Nephron progenitor cell (in vitro differentiated cells): ENCODE results near the gene PDPK1.
A peak's percentile ranks its signal among the peaks of the same experiment; 100 is the strongest.

Source experiments
- DNase-seq: peaks from one replicate; pipeline ENCODE4 v3.0.0; 2021
- H3K27ac Mint-ChIP-seq: 2 replicates; pipeline ENCODE4 v1.8.0; 2021; ENCODE audit warnings: mild to moderate bottlenecking, moderate library complexity, mixed read lengths
- H3K27me3 Mint-ChIP-seq: 2 replicates; pipeline ENCODE4 v1.8.0; 2021; ENCODE audit warnings: mild to moderate bottlenecking, low read depth, mixed read lengths; ENCODE audit not compliant: poor library complexity
- H3K36me3 Mint-ChIP-seq: 2 replicates; pipeline ENCODE4 v1.8.0; 2021; ENCODE audit warnings: low read depth, mixed read lengths
- H3K4me1 Mint-ChIP-seq: 2 replicates; pipeline ENCODE4 v1.8.0; 2021; ENCODE audit warnings: mixed read lengths
- H3K4me3 Mint-ChIP-seq: 2 replicates; pipeline ENCODE4 v1.8.0; 2021; ENCODE audit warnings: mild to moderate bottlenecking, moderate library complexity, mixed read lengths
- H3K9me3 Mint-ChIP-seq: 2 replicates; pipeline ENCODE4 v1.8.0; 2021; ENCODE audit warnings: mild to moderate bottlenecking, moderate library complexity, mixed read lengths
- CTCF ChIP-seq: fragments of 200-600 bp; sonication (generic); IDR thresholded peaks from 2 replicates; pipeline ENCODE4 v1.5.0; 2021; ENCODE audit warnings: antibody characterized with exemption

The PDPK1 gene

GRCh38 chr16:2537451-2538379 is at the start of gene PDPK1:
Gene PDPK1, plus strand, starts transcription at chr16:2538021. Its CDS starts 92 bp downstream, at chr16:2538113.
- Mint-ChIP-seq H3K4me1 (peaks cover 43% of the 10 kb centered on the region), H3K36me3 (no peaks in the 10 kb centered on the region), H3K27ac (no peak within 1 kb of the TSS), H3K4me3 (peak within 1 kb of the TSS; percentile 86), H3K27me3 (peaks cover 5% of the 10 kb centered on the region), H3K9me3 (no peaks in the 10 kb centered on the region)
- peak; percentile 88 for DNase-seq
- no peak for TF ChIP-seq CTCF

GRCh38 chr16:2489581-2489980 is 48.2 kb upstream of the PDPK1 start:
- Mint-ChIP-seq H3K9me3 (no peaks in the 10 kb centered on the region), H3K4me1 (peaks cover 43% of the 10 kb centered on the region), H3K36me3 (no peaks in the 10 kb centered on the region), H3K4me3 (no peak overlapping the region), H3K27me3 (no peaks in the 10 kb centered on the region), H3K27ac (no peak overlapping the region)
- no peak for DNase-seq
- TF ChIP-seq CTCF = no peak

- no peak for TF ChIP-seq CTCF
- peaks cover 34% of the 10 kb centered on the region for H3K4me1 Mint-ChIP-seq
- no peak overlapping the region for H3K27ac Mint-ChIP-seq
- H3K9me3 Mint-ChIP-seq = no peaks in the 10 kb centered on the region
- H3K4me3 Mint-ChIP-seq = no peak overlapping the region
- DNase-seq = no peak
- H3K36me3 Mint-ChIP-seq = no peaks in the 10 kb centered on the region
- no peaks in the 10 kb centered on the region for H3K27me3 Mint-ChIP-seq
Observed at GRCh38 chr16:2490190-2491105, 47.4 kb upstream of the PDPK1 start.

GRCh38 chr16:2492292-2492691 is 45.5 kb upstream of the PDPK1 start:
- Mint-ChIP-seq H3K9me3 (no peaks in the 10 kb centered on the region), H3K4me3 (no peak overlapping the region), H3K36me3 (peaks cover under 1% of the 10 kb centered on the region), H3K4me1 (peaks cover 28% of the 10 kb centered on the region), H3K27ac (no peak overlapping the region), H3K27me3 (no peaks in the 10 kb centered on the region)
- no peak for TF ChIP-seq CTCF
- DNase-seq = no peak

- DNase-seq = no peak
- Mint-ChIP-seq H3K27ac (no peak overlapping the region), H3K4me3 (no peak overlapping the region), H3K27me3 (no peaks in the 10 kb centered on the region), H3K9me3 (no peaks in the 10 kb centered on the region), H3K4me1 (peaks cover 27% of the 10 kb centered on the region), H3K36me3 (peaks cover 6% of the 10 kb centered on the region)
- no peak for TF ChIP-seq CTCF
Observed at GRCh38 chr16:2493605-2494004, 44.2 kb upstream of the PDPK1 start.
